K562 (cell line): ENCODE measurements around the gene RNPEPL1. TPM values are rescaled to one million over a fixed set of nuclear protein-coding genes. Genes with fewer than 3 reads are reported as not detected.

Experiments used
- ATAC-seq: fragments of 200-7000 bp; cut with Tn5 transposase; 3 replicates; pipeline ENCODE4 v1.9.1; 2020; ENCODE audit warnings: moderate library complexity
- BruUV-seq: library from RNA; stranded (reverse); fragments of 400-500 nt; replicated peaks from 2 replicates; lab custom pipeline; 2021; lab: Mats Ljungman, UMichigan
- CTCF ChIA-PET: fragments of 300-600 bp; formaldehyde crosslinking; extraction: SDS; loops from one replicate; lab custom pipeline; 2021; ENCODE audit warnings: low intra/inter-chr PET ratio; lab: Yijun Ruan, JAX
- POLR2A ChIA-PET: fragments of 300-600, 350-650 bp; sonication (Branson Sonifier 250); formaldehyde crosslinking; extraction: SDS; loops from one replicate; lab custom pipeline; 2021; ENCODE audit warnings: antibody characterized with exemption, inconsistent platforms; lab: Yijun Ruan, JAX
- DNase-seq, 4 experiments: peaks; one replicate each; pipeline versions ENCODE4 v3.0.0 to v3.0.0-alpha.2; 2011 to 2018; ENCODE audit warnings: low spot score in 3 of 4, mixed read lengths in 3 of 4; ENCODE audit errors: extremely low read depth in 1 of 4
- FAIRE-seq: peaks from 2 replicates; lab custom pipeline; 2011; peaks lifted over from hg19 to GRCh38; lab: Jason Lieb, UNC
- H2AFZ ChIP-seq: 2 replicates; pipeline ENCODE4 v1.6.0; 2011; ENCODE audit warnings: low read depth, low read length, control low read depth, inconsistent platforms
- H3K27ac ChIP-seq: fragments of 200-600 bp; 3 replicates; pipeline ENCODE4 v1.8.0; 2011; ENCODE audit warnings: low read depth, mild to moderate bottlenecking, control low read depth, inconsistent platforms, low read length, moderate library complexity, mixed read lengths; ENCODE audit errors: extremely low read depth
- H3K27me3 ChIP-seq, 2 experiments: fragments of 300-600 bp in 1 of 2; 2 replicates in 1 of 2; 3 replicates in 1 of 2; pipeline versions ENCODE4 v1.6.0 to v1.8.0; 2011; ENCODE audit warnings: inconsistent platforms in 2 of 2, low read length in 2 of 2, mild to moderate bottlenecking in 1 of 2, mixed read lengths in 1 of 2, moderate library complexity in 1 of 2; ENCODE audit not compliant: control insufficient read depth in 2 of 2, insufficient read depth in 2 of 2
- H3K36me3 ChIP-seq: fragments of 300-600 bp; 3 replicates; pipeline ENCODE4 v1.8.0; 2011; ENCODE audit warnings: mild to moderate bottlenecking, low read length, inconsistent platforms; ENCODE audit not compliant: control insufficient read depth, insufficient read depth
- H3K4me1 ChIP-seq, 2 experiments: fragments of 200-600 bp in 1 of 2; replicated peaks in 1 of 2; 2 replicates in 1 of 2; 3 replicates in 1 of 2; pipeline versions ENCODE4 v1.5.1 to v1.8.0; 2011; ENCODE audit warnings: inconsistent platforms in 2 of 2, low read length in 2 of 2, mild to moderate bottlenecking in 1 of 2, mixed read lengths in 1 of 2, moderate library complexity in 1 of 2; ENCODE audit not compliant: control insufficient read depth in 2 of 2, insufficient read depth in 2 of 2
- H3K4me2 ChIP-seq: 2 replicates; pipeline ENCODE4 v1.6.1; 2011; ENCODE audit warnings: low read length, control low read depth, inconsistent platforms, mixed read lengths; ENCODE audit not compliant: insufficient read depth
- H3K4me3 ChIP-seq: fragments of 200-600 bp; sonication (generic), shearing (Covaris generic); 2 replicates; pipeline ENCODE4 v1.5.1; 2016; ENCODE audit warnings: control low read depth, inconsistent platforms
- H3K79me2 ChIP-seq: fragments of 200-600 bp; 3 replicates; pipeline ENCODE4 v1.8.0; 2011; ENCODE audit warnings: low read length, inconsistent platforms; ENCODE audit not compliant: control insufficient read depth, insufficient read depth
- H3K9ac ChIP-seq, 2 experiments: 2 replicates each; pipeline versions ENCODE4 v1.6.0 to v1.6.1; 2011; ENCODE audit warnings: low read depth in 2 of 2, low read length in 2 of 2, control low read depth in 1 of 2, inconsistent platforms in 1 of 2, mild to moderate bottlenecking in 1 of 2, mixed read lengths in 1 of 2; ENCODE audit not compliant: insufficient read depth in 1 of 2
- H3K9me1 ChIP-seq: one replicate; pipeline ENCODE4 v1.6.0; 2011; ENCODE audit warnings: inconsistent platforms, mild to moderate bottlenecking, low read length, moderate library complexity; ENCODE audit not compliant: control insufficient read depth, insufficient read depth
- H3K9me3 ChIP-seq: replicated peaks from 2 replicates; pipeline ENCODE4 v1.5.1; 2011; ENCODE audit warnings: low read depth, low read length, inconsistent platforms; ENCODE audit not compliant: control insufficient read depth, insufficient read depth
- H4K20me1 ChIP-seq: replicated peaks from 2 replicates; pipeline ENCODE4 v1.6.1; 2011; ENCODE audit warnings: low read length, inconsistent platforms, mixed read lengths; ENCODE audit not compliant: control insufficient read depth, insufficient read depth
- ESRRA ChIP-seq: fragments of 450-650 bp; IDR thresholded peaks from 2 replicates; pipeline ENCODE4 v1.6.1; 2014; ENCODE audit warnings: low read depth, mild to moderate bottlenecking, moderate library complexity, borderline replicate concordance
- L3MBTL2 ChIP-seq: fragments of 450-650 bp; IDR thresholded peaks from 2 replicates; pipeline ENCODE4 v1.6.1; 2016; ENCODE audit warnings: mild to moderate bottlenecking, moderate library complexity
- NBN ChIP-seq: fragments of 450-650 bp; IDR thresholded peaks from 2 replicates; pipeline ENCODE4 v1.6.1; 2016; ENCODE audit warnings: low read depth, mild to moderate bottlenecking
- SPI1 ChIP-seq: IDR thresholded peaks from 2 replicates; pipeline ENCODE4 v1.6.1; 2011; ENCODE audit warnings: low read depth, low read length, control low read depth, borderline replicate concordance
- WGBS: fragments of 100-300 bp; shearing (Covaris generic); methylation state at CpG from one replicate; pipeline ENCODE4 v1.1.6; 2016; ENCODE audit warnings: low coverage, mixed read lengths; ENCODE audit not compliant: insufficient coverage; ENCODE audit errors: missing lambda C conversion rate; 5-methylcytosine and 5-hydroxymethylcytosine counted together
- in situ Hi-C: fragments of 300-500 bp; cut with MboI; formaldehyde crosslinking; loops from 4 replicates; pipeline ENCODE4 v1.15.0; 2018; ENCODE audit warnings: inconsistent platforms, mixed read lengths
- intact Hi-C: fragments of 100-400 bp; cut with micrococcal nuclease; formaldehyde crosslinking; loops from 2 replicates; pipeline ENCODE4 v1.14.2; 2022
- polyA plus RNA-seq, 8 experiments: library from polyadenylated mRNA; depleted of rRNA in 4 of 8; stranded (reverse) in 5 of 8; unstranded in 3 of 8; fragments of >200 nt; fragmentation: Nextera tagmentation in 2 of 8; fragmentation: Illumina TruSeq in 1 of 8; extraction: Ambion mirVana in 2 of 8; extraction: Trizol in 1 of 8; gene quantifications; 2 replicates each; pipeline versions ENCODE4 v1.2.1 to v1.2.3, GENCODE V29; 2011 to 2014; ENCODE audit warnings: inconsistent platforms in 1 of 8, missing spikeins in 1 of 8
- total RNA-seq, 7 experiments: library from RNA; depleted of rRNA in 6 of 7; stranded (reverse); fragments of >200 nt in 6 of 7; fragmentation: Illumina TruSeq in 2 of 7; extraction: Trizol in 2 of 7; gene quantifications; 2 replicates each; pipeline versions ENCODE4 v1.2.1 to v1.2.3, GENCODE V29; 2011 to 2021; ENCODE audit warnings: low replicate concordance in 1 of 7

The RNPEPL1 gene
- total and polyA plus RNA-seq, 9 of the 15 experiments (the other 6 are each of a cell fraction or from before 2014, with no cell fraction given) = 0.07 to 38.7 (median 5.6) TPM

DNA sequence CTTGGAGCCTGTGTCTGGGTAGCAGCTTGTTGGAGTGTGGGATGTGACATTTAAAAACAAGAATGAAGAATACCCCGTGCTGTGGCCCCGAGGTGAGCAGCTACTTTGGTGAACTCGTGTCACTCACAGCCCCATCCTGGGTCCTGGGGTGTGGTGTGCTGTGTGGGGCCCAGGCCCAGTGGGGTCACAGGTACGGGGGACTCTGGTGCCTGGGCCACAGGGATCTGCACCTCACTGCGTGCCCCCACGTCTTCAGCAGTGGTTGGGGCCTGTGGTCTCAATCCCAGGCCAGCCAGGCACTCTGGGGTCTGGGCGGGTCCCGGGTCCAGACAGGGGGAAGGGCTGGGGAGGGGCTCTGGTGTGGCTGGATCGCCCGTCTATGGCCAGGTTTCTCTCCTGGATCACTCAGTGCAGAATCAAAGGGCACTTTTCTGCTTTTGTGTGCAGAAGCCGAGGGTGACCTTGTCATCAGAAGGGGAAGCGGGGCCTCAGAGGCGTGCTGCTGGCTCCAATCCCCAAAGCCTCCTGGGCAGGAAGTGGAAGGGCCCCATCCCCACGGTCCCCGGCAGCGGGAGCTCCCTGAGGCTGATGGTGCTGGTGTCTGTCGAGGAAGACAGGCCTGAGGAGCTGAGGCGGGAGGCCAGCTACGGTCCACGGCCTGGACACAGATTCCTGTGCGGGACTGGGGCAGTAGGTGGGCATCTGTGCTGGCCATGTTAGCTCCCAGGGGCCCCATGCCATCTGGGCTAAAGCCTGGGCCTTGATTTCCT, 58.4 kb downstream of the RNPEPL1 start:
- no peaks in the 10 kb centered on the region for H3K36me3 ChIP-seq
- ATAC-seq = no peak; the same call in 2 of the 3 replicates
- H3K9ac ChIP-seq = peak overlapping the region in 1 of 2 experiments; percentile 74; a peak in 2 of 4 replicates
- H3K79me2 ChIP-seq = no peaks in the 10 kb centered on the region
- BruUV-seq = no TSS peak
- TF ChIP-seq NBN (no peak), ESRRA (peak; percentile 66), L3MBTL2 (peak; percentile 36), SPI1 (peak; percentile 87)
- TF ChIP-seq, all 486 proteins: peak for 3
- FAIRE-seq (no peak), DNase-seq (no peak)
- no peaks in the 10 kb centered on the region for H3K9me3 ChIP-seq
- no peak overlapping the region for H2AFZ ChIP-seq
- H3K4me1 ChIP-seq = peaks cover 0 to 39% of the 10 kb centered on the region in 2 experiments; a peak in 2 of 5 replicates
- H3K4me2 ChIP-seq = no peak overlapping the region
- H3K27me3 ChIP-seq = peaks cover 0 to 16% of the 10 kb centered on the region in 2 experiments; a peak in 2 of 5 replicates
- intact Hi-C loops (no loop called here), in situ Hi-C loops (no loop called here)
- no peaks in the 10 kb centered on the region for H3K9me1 ChIP-seq
- CTCF ChIA-PET = no interaction called here
- no peak overlapping the region for H3K4me3 ChIP-seq
- 19% methylated on average over 9 of the region's 21 CpGs for WGBS
- no peak overlapping the region for H3K27ac ChIP-seq
- POLR2A ChIA-PET = interaction anchor here (1.0 kb wide), 1 partner anchor 16 kb away, joined by 4 read pairs; no protein-coding TSS in a partner anchor
- H4K20me1 ChIP-seq = no peaks in the 10 kb centered on the region
